ENCODE results near the gene KLHL25. TPM values are rescaled to one million over a fixed set of nuclear protein-coding genes. Genes with fewer than 3 reads are reported as not detected.

The KLHL25 gene
- total RNA-seq, 4 donors from 2014 or later, result 3.1 to 11.6 (median 8.1) TPM

Small RNA genes within 50 kb of the gene (small RNA-seq; reads per million reads assigned to genes)
- gene AC021739.1 (0 reads per million in 4 donors), gene MIR1276 (0.28 to 1.6 (median 1.3) reads per million in 4 donors), gene MIR548AP (0 to 0.14 (median 0) reads per million in 4 donors), gene RNU6-231P (0 reads per million in 4 donors)

Measured in esophagus squamous epithelium (tissue), 4 donors.